ENCODE results near the gene KRT79. TPM values are rescaled to one million over a fixed set of nuclear protein-coding genes. Genes with fewer than 3 reads are reported as not detected.

Gene KRT79
- total RNA-seq, 1 donor from 2014 or later: 0.10 TPM

- DNase-seq (ENCODE audit: low spot score): no peak
- H3K4me3 Mint-ChIP-seq (ENCODE audit: unreplicated experiment): no peak overlapping the region
- H3K9me3 Mint-ChIP-seq (ENCODE audit: low read depth): no peaks in the 10 kb centered on the region
- no peak for TF ChIP-seq CTCF (IDR thresholded peaks at IDR 0.05)
- no peaks in the 10 kb centered on the region for H3K36me3 Mint-ChIP-seq (ENCODE audit: low read depth)
- peaks cover 18% of the 10 kb centered on the region for H3K27me3 Mint-ChIP-seq (ENCODE audit: low read depth)
- H3K27ac Mint-ChIP-seq (ENCODE audit: unreplicated experiment): no peak overlapping the region
- H3K4me1 Mint-ChIP-seq (ENCODE audit: low read depth): peaks cover 12% of the 10 kb centered on the region
These were observed 18.2 kb downstream of the KRT79 start for GRCh38 chr12:52815676-52816588.

GRCh38 chr12:52815161-52815560, 18.9 kb downstream of the KRT79 start:
- Mint-ChIP-seq H3K27ac (ENCODE audit: unreplicated experiment) (no peak overlapping the region), H3K4me3 (ENCODE audit: unreplicated experiment) (no peak overlapping the region), H3K36me3 (ENCODE audit: low read depth) (no peaks in the 10 kb centered on the region), H3K9me3 (ENCODE audit: low read depth) (no peaks in the 10 kb centered on the region), H3K27me3 (ENCODE audit: low read depth) (peaks cover 22% of the 10 kb centered on the region), H3K4me1 (ENCODE audit: low read depth) (peaks cover 12% of the 10 kb centered on the region)
- TF ChIP-seq CTCF (IDR thresholded peaks at IDR 0.05): no peak
- DNase-seq (ENCODE audit: low spot score): no peak

- Mint-ChIP-seq H3K4me1 (ENCODE audit: low read depth) (peaks cover 12% of the 10 kb centered on the region), H3K36me3 (ENCODE audit: low read depth) (no peaks in the 10 kb centered on the region), H3K27ac (ENCODE audit: unreplicated experiment) (no peak overlapping the region), H3K9me3 (ENCODE audit: low read depth) (no peaks in the 10 kb centered on the region), H3K27me3 (ENCODE audit: low read depth) (peaks cover 24% of the 10 kb centered on the region), H3K4me3 (ENCODE audit: unreplicated experiment) (no peak overlapping the region)
- no peak for DNase-seq (ENCODE audit: low spot score)
- TF ChIP-seq CTCF (IDR thresholded peaks at IDR 0.05): no peak
These were observed 19.4 kb downstream of the KRT79 start for GRCh38 chr12:52814710-52815155.

- H3K27me3 Mint-ChIP-seq (ENCODE audit: low read depth): peaks cover 30% of the 10 kb centered on the region
These were observed 20.0 kb downstream of the KRT79 start, which contains the start of gene KRT4 for GRCh38 chr12:52813885-52814709. Gene KRT4, minus strand, starts transcription at chr12:52814116. Its CDS starts 58 bp downstream, at chr12:52814058.

More at GRCh38 chr12:52813885-52814709, 20.0 kb downstream of the KRT79 start, which contains the start of gene KRT4:
- no peaks in the 10 kb centered on the region for H3K9me3 Mint-ChIP-seq (ENCODE audit: low read depth)
- TF ChIP-seq CTCF (IDR thresholded peaks at IDR 0.05): no peak
- H3K36me3 Mint-ChIP-seq (ENCODE audit: low read depth): no peaks in the 10 kb centered on the region
- peaks cover 12% of the 10 kb centered on the region for H3K4me1 Mint-ChIP-seq (ENCODE audit: low read depth)
- DNase-seq (ENCODE audit: low spot score): no peak
- peak within 1 kb of the TSS; percentile 73 for H3K27ac Mint-ChIP-seq (ENCODE audit: unreplicated experiment)
- no peak within 1 kb of the TSS for H3K4me3 Mint-ChIP-seq (ENCODE audit: unreplicated experiment)

All from chondrocyte (in vitro differentiated cells).